Right atrium auricular region (tissue), 2 donors: Measurements from ENCODE around the gene PLCH1. TPM values are rescaled to one million over a fixed set of nuclear protein-coding genes. Genes with fewer than 3 reads are reported as not detected.
A peak's percentile ranks its signal among the peaks of the same experiment; 100 is the strongest.

ENCODE experiments used
- DNase-seq: peaks from one replicate; pipeline ENCODE4 v3.0.0-alpha.2; 2019; ENCODE audit warnings: low spot score
- H3K27ac ChIP-seq, 2 donors: fragments of 200-600 bp; sonication (generic); 1 replicate in 1 of 2; 2 replicates in 1 of 2; pipeline ENCODE4 v1.5.1; 2016 to 2019
- H3K27me3 ChIP-seq, 2 donors: fragments of 200-600 bp; sonication (generic); one replicate each; pipeline versions ENCODE4 v1.5.1 to v1.6.0; 2017 to 2019
- H3K36me3 ChIP-seq: fragments of 200-600 bp; sonication (generic); one replicate; pipeline ENCODE4 v1.5.1; 2016
- H3K4me1 ChIP-seq, 2 donors: fragments of 200-600 bp; sonication (generic); one replicate each; pipeline versions ENCODE4 v1.5.1 to v1.6.0; 2017 to 2019
- H3K4me3 ChIP-seq, 2 donors: fragments of 200-600 bp; sonication (generic); 1 replicate in 1 of 2; 2 replicates in 1 of 2; pipeline ENCODE4 v1.5.1; 2017 to 2019; ENCODE audit warnings: mild to moderate bottlenecking in 1 of 2, moderate library complexity in 1 of 2
- H3K9me3 ChIP-seq, 2 donors: fragments of 200-600 bp; sonication (generic); one replicate each; pipeline ENCODE4 v1.5.1; 2019
- CTCF ChIP-seq, 2 donors: fragments of 200-600 bp; sonication (generic); IDR thresholded peaks; one replicate each; pipeline ENCODE4 v1.5.1; 2019; ENCODE audit warnings: antibody characterized with exemption in 2 of 2
- total RNA-seq, 2 donors: library from RNA; depleted of rRNA; stranded (reverse); fragments of >200 nt; gene quantifications; one replicate each; pipeline ENCODE4 v1.1.0, GENCODE V29; 2016

Gene PLCH1
- total RNA-seq, 2 donors from 2014 or later, result 1.4 to 1.5 TPM

GRCh38 chr3:155748611-155749365 is 3.9 kb upstream of the PLCH1 start:
- peaks cover 0 to 22% of the 10 kb centered on the region in 2 donors for H3K4me1 ChIP-seq
- H3K4me3 ChIP-seq, result no peak overlapping the region
- DNase-seq, result no peak
- H3K27ac ChIP-seq, result no peak overlapping the region
- no peaks in the 10 kb centered on the region for H3K27me3 ChIP-seq
- H3K9me3 ChIP-seq, result no peaks in the 10 kb centered on the region
- no peak for TF ChIP-seq CTCF (IDR thresholded peaks at IDR 0.05)
- H3K36me3 ChIP-seq, result no peaks in the 10 kb centered on the region

DNA sequence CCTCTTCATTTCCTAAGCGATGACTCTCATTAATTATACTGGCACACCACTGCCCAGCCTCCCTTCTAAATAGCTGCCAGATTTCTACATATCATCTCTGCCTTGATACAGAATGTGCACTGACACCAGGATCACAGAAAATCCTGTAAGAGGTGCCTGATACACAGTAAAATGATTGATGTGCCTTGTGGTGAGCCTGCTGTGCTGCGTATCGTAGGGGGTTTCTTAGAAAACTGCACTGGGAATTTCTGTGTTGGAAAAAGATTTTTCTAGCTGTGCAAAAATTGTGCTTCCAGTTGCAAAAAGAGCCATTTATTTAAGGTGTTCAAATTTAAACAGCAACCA is 3.0 kb upstream of the PLCH1 start:
- Histone ChIP-seq H3K4me1 (peaks cover 0 to 28% of the 10 kb centered on the region in 2 donors), H3K27ac (no peak overlapping the region), H3K36me3 (no peaks in the 10 kb centered on the region), H3K9me3 (no peaks in the 10 kb centered on the region), H3K27me3 (no peaks in the 10 kb centered on the region), H3K4me3 (no peak overlapping the region)
- no peak for DNase-seq
- no peak for TF ChIP-seq CTCF (IDR thresholded peaks at IDR 0.05)

DNA sequence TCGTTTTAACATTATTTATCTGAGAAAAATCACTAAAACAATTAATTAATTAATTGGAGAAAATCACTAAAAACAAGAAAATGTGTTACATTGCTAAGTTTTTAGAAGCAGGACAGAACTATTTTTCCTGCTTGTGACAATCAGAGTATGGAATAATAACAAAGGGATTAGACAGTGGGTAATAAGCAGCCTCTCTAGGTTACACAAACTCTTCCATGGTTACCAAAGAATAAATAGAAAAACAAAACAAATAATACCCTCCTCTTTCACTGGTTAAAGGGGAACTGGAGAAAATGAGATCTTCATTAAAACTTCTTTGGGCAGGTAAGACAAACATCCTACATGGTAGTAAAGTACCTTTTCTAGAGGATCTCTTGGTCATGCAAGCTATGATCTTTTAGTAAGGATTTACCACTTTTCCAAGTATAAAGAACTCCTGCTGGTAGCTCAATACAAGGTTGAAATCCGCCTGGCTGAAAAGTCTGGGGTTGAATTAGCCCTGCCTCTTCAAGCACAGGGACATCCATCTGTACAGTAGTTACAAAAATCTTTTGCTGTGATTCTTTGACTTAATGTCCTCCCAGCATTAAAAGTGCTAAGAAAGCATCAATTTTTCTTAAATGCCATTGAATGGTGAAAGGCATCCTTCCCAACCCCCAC is 2.5 kb upstream of the PLCH1 start:
- H3K27me3 ChIP-seq, result no peaks in the 10 kb centered on the region
- H3K9me3 ChIP-seq, result no peaks in the 10 kb centered on the region
- H3K4me3 ChIP-seq, result no peak overlapping the region
- no peak overlapping the region for H3K27ac ChIP-seq
- TF ChIP-seq CTCF (IDR thresholded peaks at IDR 0.05), result no peak
- no peaks in the 10 kb centered on the region for H3K36me3 ChIP-seq
- DNase-seq, result no peak
- H3K4me1 ChIP-seq, result peaks cover 0 to 28% of the 10 kb centered on the region in 2 donors

- Histone ChIP-seq H3K27ac (no peak overlapping the region), H3K4me1 (peaks cover 0 to 28% of the 10 kb centered on the region in 2 donors), H3K4me3 (no peak overlapping the region), H3K36me3 (no peaks in the 10 kb centered on the region), H3K9me3 (no peaks in the 10 kb centered on the region), H3K27me3 (no peaks in the 10 kb centered on the region)
- no peak for DNase-seq
- no peak for TF ChIP-seq CTCF (IDR thresholded peaks at IDR 0.05)
Measured at GRCh38 chr3:155746703-155747102, 1.8 kb upstream of the PLCH1 start.

DNA sequence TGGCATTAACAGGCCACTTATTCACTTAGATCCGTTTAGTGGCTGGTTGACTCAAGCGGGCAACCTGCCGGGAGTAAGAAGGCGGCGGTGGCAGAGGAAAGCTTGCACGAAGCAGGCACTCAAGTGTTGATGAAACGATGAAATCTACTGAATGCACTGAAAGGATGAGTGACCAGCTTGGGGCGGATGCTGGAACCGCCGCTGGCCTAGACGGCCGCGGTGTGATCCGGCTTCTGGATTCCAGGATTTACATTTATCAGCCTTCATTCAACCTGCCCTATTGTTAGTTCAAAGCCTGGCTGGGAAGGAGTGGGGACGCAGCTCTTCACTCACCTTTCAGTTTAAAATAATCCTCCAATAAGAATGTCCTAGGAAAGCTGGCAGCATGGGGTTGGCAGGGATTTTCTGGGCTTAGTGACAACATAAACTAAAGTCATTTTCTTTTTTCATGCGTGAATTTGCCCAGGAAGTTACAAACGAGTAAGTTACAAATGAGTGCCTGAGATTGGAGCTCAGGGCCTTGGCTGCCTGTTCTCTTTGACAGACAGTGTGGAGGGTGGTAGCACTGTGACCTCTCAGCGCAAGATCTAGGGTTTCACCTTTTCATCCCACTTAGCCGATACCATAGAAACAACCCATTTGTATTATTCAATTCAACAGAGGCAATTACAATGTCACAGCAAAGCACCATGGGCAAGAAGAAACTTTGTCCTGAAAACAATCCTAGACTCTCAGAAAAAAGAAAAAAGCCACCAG is 1.1 kb upstream of the PLCH1 start:
- no peak overlapping the region for H3K27ac ChIP-seq
- no peak for DNase-seq

More for the DNA sequence above, 1.1 kb upstream of the PLCH1 start:
- no peaks in the 10 kb centered on the region for H3K9me3 ChIP-seq
- H3K4me1 ChIP-seq, result peaks cover 0 to 28% of the 10 kb centered on the region in 2 donors
- no peaks in the 10 kb centered on the region for H3K36me3 ChIP-seq
- no peaks in the 10 kb centered on the region for H3K27me3 ChIP-seq
- peak overlapping the region in 1 of 2 donors; percentile 71 for H3K4me3 ChIP-seq
- TF ChIP-seq CTCF (IDR thresholded peaks at IDR 0.05), result no peak
